ENCODE data around the gene BROX.
"Not testable (repeated sequence)": the region's sequence is repeated elsewhere in the genome, so short reads cannot be mapped to it uniquely, and the experiment has no call there.

Gene BROX, protein sequence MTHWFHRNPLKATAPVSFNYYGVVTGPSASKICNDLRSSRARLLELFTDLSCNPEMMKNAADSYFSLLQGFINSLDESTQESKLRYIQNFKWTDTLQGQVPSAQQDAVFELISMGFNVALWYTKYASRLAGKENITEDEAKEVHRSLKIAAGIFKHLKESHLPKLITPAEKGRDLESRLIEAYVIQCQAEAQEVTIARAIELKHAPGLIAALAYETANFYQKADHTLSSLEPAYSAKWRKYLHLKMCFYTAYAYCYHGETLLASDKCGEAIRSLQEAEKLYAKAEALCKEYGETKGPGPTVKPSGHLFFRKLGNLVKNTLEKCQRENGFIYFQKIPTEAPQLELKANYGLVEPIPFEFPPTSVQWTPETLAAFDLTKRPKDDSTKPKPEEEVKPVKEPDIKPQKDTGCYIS

GRCh38 chr1:222712253-222713090 is at the start of gene BROX, which contains the start of gene AIDA:
Gene BROX, plus strand, starts transcription at chr1:222712564. Its CDS starts 3,136 bp downstream, at chr1:222715700.
Gene AIDA, minus strand, starts transcription at chr1:222712491. Its CDS starts 174 bp downstream, at chr1:222712317.
- peak; percentile 71 to 87 for DNase-seq

- no peak for DNase-seq
These were observed 48.9 kb upstream of the BROX start for GRCh38 chr1:222663431-222663934.

DNA sequence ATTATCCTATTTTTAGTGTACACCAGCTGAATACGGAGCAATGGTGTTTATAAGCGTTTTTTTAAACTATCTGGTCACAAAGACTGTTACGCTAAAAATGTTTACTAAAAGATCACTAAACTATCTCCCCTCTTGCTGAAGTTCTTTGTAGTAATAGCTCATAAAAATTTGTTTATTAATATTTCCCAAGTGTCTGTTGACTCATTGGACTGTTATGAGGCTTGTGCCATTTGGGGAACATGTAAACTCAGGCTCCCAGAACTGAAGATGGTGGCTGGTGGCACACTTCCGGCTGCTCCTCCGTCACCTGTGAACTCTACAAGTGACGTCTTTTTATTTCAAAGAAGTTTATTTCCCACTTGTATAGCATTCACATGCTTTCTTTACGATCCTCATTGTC is 46.4 kb upstream of the BROX start:
- DNase-seq = no peak

DNA sequence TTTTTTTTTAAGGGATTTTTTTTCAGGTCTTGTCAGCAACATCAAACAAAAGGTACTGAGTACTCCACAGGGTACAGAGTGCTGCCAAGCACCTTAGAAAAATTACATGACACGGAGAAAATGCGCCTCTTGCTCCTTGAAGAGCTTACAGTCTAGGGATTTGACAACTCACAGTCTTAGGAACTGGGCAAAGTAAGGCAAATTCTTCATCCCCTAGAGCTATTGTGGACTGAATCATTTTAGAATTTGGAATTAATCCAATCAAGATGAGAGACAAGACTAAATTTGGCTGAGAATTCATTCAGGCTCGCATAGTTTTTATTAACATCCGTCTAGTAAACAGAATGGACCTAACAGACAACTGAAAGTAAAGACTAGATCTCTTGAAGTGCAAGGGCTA is 44.2 kb upstream of the BROX start:
- DNase-seq = not testable (repeated sequence)

DNA sequence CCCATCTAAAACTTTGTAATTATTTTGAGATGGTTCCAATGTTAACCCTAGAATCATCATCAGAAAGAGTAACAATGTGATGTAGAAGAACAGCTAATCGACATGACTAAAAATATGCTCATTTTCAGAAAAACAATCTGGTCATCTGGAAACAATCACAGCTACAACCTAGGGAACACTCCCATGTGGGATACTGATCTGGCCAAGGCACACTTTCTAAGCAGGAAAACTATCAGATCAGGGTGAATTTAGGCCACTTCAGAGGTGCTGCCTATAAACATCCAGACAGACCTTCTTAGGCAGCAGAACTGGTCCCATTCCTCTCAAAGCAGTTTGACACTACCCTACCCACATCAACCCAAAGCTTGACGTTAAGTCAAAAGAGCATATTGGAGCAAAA is 43.3 kb upstream of the BROX start:
- DNase-seq = not testable (repeated sequence)

- DNase-seq = no peak
These were observed 42.3 kb upstream of the BROX start for GRCh38 chr1:222670110-222670509.

- DNase-seq = no peak
These were observed 32.3 kb upstream of the BROX start for GRCh38 chr1:222680080-222680479.

- DNase-seq = no peak
These were observed 21.3 kb upstream of the BROX start for GRCh38 chr1:222691016-222691415.

GRCh38 chr1:222694927-222695326 is 17.4 kb upstream of the BROX start:
- DNase-seq = no peak

DNA sequence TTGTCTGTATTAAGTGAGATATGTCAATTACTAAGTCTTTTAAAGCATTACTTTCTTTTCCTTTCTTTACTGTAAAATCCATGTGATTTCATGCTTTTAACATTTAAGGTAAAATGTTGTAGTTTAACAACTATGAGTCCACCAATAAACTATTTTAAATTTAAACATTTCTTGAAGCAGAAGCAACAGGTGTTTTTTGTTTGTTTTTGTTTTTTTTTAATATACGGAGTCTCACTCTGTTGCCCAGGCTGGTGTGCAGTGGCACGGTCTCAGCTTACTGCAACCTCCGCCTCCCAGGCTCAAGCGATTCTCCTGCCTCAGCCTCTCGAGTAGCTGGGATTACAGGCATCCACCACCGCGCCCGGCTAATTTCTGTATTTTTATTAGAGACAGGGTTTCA is 15.6 kb upstream of the BROX start:
- DNase-seq = no peak

GRCh38 chr1:222697203-222697602 is 15.2 kb upstream of the BROX start:
- no peak for DNase-seq

- no peak for DNase-seq
These were observed 14.5 kb upstream of the BROX start for GRCh38 chr1:222697826-222698225.

GRCh38 chr1:222702210-222702609 is 10.2 kb upstream of the BROX start:
- no peak for DNase-seq

DNA sequence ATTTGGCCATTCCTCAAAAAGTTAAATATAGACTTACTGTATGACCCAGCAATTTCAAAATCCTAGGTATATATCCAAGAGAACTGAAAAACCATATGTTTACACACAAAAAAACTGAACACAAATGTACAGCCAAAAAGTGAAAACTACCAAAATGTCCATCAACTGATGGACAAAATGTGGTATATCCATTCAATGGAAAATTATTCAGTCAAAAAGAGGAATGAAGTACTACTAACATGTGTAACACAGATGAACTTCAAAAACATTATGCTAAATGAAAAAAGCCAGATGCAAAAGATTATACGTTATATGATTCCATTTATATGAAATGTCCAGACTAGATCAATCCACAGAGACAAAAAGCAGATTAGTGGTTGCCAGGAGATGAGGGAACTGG is 8.1 kb upstream of the BROX start:
- no peak for DNase-seq

DNA sequence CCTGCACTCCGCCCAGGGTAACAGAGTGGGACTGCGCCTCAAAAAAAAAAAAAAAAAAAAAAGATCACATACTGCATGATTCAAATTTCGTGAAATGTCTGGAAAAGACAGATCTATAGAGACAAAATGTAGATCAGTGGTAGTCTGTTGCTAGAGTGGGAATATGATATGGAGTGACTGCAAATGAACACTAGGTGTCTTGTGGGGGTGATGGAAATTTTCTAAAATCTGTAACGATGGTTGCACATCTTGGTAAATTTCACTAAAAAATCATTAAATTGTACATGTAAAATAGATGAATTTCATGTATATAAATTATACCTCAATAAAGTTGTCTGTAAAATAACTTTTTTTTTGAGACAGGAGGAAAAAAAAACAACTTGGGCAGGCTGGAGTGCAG is 5.5 kb upstream of the BROX start:
- no peak for DNase-seq

DNA sequence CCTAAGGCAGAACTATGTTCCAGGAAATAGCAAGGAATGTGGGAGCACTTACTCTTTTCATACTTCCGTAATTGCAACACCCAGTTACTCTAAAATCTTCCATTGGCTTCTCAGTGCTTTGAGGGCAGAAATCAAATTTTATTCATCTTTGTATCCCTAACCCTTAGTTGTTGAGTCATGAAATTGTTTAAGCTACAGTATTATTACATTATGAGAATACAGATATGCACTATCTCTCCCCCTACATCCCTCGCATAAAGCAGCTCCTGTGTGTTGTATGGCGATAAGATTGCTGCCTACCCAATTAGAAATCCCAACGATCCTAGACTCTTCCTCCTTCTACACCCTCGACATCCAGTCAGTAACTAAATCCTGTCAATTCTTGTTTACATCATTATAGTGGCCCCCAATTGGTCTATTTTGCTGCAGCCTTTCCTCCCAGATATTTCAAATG is 2.6 kb upstream of the BROX start:
- no peak for DNase-seq

- peak in 1 of 2 experiments; percentile 19 for DNase-seq
These were observed 778 bp upstream of the BROX start for GRCh38 chr1:222711319-222712252.

DNA sequence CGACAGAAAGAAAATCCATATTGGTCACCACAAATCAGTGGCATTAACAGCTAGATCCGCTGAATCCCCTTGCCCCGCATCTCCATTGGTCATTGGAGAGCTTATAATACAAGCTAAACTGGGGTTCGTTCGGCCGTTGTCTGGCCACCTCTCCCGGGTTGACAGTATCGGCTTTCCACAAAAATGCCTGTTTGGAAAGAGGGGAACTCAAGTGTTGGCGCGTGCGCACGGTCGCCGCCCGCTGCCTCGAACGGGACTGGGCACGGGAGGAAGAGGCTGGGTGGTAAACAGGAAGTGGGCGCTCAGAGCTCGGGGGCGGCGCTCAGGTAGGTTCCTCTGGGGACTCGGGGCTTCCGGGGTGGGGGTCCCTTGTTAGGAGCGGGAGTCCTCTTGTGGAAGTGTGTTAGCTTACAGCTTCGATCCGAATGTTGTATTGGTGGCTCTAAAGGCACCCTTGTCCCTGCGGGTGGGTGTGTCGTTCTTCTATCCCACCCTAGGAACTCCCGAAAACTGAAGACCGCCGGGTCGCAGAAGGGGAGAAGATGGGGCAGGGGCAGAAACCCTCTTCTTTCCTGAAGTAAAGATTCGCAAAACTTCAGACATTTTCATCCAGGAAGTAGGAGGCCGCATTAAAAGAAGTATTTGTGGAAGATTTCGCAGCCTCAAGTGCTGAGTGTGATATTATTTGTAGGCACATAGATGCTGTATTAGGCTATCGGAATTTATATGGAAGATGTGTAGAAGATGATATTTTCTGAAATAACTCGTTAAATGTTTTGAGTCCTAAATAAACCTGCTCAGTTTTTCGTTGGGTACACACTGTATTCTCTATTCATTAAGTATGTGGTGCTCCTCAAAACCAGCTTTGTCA is 962 bp downstream of the BROX start:
- peak; percentile 95 to 96 for DNase-seq

DNA sequence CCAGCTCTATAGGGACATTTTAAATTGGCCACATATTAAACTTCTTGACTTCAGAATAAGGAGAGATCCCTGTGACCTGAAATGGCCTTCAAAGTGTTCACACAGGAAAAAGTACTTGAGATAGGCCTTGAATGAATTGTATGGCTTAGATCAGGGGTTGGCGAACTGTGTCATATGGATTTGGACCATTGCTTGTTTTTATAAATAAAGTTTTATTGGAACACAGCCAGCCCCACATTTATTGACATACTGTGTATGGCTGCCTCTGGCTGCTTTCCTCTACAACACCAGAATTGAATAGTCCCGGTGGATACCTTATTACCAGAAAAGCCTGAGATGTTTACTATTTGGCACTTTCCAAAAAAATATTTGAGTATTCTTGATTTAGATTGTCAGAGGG is 4.0 kb downstream of the BROX start:
- no peak for DNase-seq

DNA sequence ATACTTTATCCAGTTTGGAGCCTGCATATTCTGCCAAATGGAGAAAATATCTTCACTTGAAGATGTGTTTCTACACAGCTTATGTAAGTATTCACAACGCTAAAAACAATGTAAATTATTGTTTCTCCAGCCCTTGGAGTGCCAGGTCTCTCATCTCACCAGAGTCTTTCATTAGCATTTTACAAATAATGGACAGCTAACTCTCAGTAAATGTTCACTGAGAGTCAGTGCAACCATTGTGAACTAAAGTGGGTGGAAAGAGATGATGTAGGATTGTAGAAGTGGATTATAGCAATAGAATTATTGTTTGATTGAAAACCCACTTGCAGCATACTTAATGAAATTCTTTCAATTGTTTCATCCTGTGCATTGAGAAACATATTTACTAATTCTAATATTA is 16.4 kb downstream of the BROX start:
- no peak for DNase-seq

GRCh38 chr1:222730866-222731265 is 18.5 kb downstream of the BROX start:
- no peak for DNase-seq

All from NCI-H1930 (cell line).